Nephron (organoid): ENCODE measurements around the gene ZNF500.
A peak's percentile ranks its signal among the peaks of the same experiment; 100 is the strongest.

ENCODE experiments used
- H3K27ac Mint-ChIP-seq, 3 experiments: 2 replicates each; pipeline ENCODE4 v1.8.0; 2020; ENCODE audit warnings: mixed read lengths in 3 of 3, mild to moderate bottlenecking in 2 of 3, moderate library complexity in 1 of 3
- H3K27me3 Mint-ChIP-seq: 2 replicates; pipeline ENCODE4 v1.8.0; 2021; ENCODE audit warnings: low read depth, mild to moderate bottlenecking, moderate library complexity, mixed read lengths
- H3K36me3 Mint-ChIP-seq: 2 replicates; pipeline ENCODE4 v1.8.0; 2020; ENCODE audit warnings: low read depth, mixed read lengths
- H3K4me1 Mint-ChIP-seq: 2 replicates; pipeline ENCODE4 v1.8.0; 2020; ENCODE audit warnings: mixed read lengths
- H3K4me3 Mint-ChIP-seq, 3 experiments: 2 replicates each; pipeline ENCODE4 v1.8.0; 2020; ENCODE audit warnings: mild to moderate bottlenecking in 3 of 3, mixed read lengths in 3 of 3, moderate library complexity in 2 of 3
- H3K9me3 Mint-ChIP-seq: 2 replicates; pipeline ENCODE4 v1.8.0; 2020; ENCODE audit warnings: mixed read lengths
- CTCF ChIP-seq, 3 experiments: fragments of 200-600 bp; sonication (generic); IDR thresholded peaks; one replicate each; pipeline ENCODE4 v1.5.0; 2021; ENCODE audit warnings: antibody characterized with exemption in 3 of 3; ENCODE audit not compliant: unreplicated experiment in 3 of 3

Gene ZNF500

GRCh38 chr16:4763791-4764190 is 3.2 kb downstream of the ZNF500 start:
- Mint-ChIP-seq H3K9me3 (no peaks in the 10 kb centered on the region), H3K4me1 (peaks cover 19% of the 10 kb centered on the region), H3K27me3 (no peaks in the 10 kb centered on the region), H3K27ac (no peak overlapping the region), H3K4me3 (peak overlapping the region; percentile 50 to 70 (median 53)), H3K36me3 (peaks cover 37% of the 10 kb centered on the region)
- no peak for TF ChIP-seq CTCF (IDR thresholded peaks at IDR 0.05; ENCODE audit: unreplicated experiment in 3 of 3)

- TF ChIP-seq CTCF (IDR thresholded peaks at IDR 0.05; ENCODE audit: unreplicated experiment in 3 of 3), result no peak
- H3K4me1 Mint-ChIP-seq, result peaks cover 10% of the 10 kb centered on the region
- H3K27me3 Mint-ChIP-seq, result no peaks in the 10 kb centered on the region
- no peaks in the 10 kb centered on the region for H3K9me3 Mint-ChIP-seq
- no peak overlapping the region for H3K27ac Mint-ChIP-seq
- H3K36me3 Mint-ChIP-seq, result peaks cover 49% of the 10 kb centered on the region
- H3K4me3 Mint-ChIP-seq, result no peak overlapping the region
Measured at GRCh38 chr16:4762205-4762604, 4.8 kb downstream of the ZNF500 start.

- Mint-ChIP-seq H3K9me3 (no peaks in the 10 kb centered on the region), H3K36me3 (peaks cover 64% of the 10 kb centered on the region), H3K27me3 (no peaks in the 10 kb centered on the region), H3K4me1 (no peaks in the 10 kb centered on the region), H3K27ac (no peak overlapping the region), H3K4me3 (peak overlapping the region in 1 of 3 experiments; percentile 15)
- no peak for TF ChIP-seq CTCF (IDR thresholded peaks at IDR 0.05; ENCODE audit: unreplicated experiment in 3 of 3)
Measured at GRCh38 chr16:4760221-4760910, 6.6 kb downstream of the ZNF500 start.

GRCh38 chr16:4755687-4756086 is 11.3 kb downstream of the ZNF500 start:
- Mint-ChIP-seq H3K27ac (no peak overlapping the region), H3K36me3 (peaks cover 76% of the 10 kb centered on the region), H3K27me3 (no peaks in the 10 kb centered on the region), H3K4me1 (no peaks in the 10 kb centered on the region), H3K4me3 (no peak overlapping the region), H3K9me3 (no peaks in the 10 kb centered on the region)
- TF ChIP-seq CTCF (IDR thresholded peaks at IDR 0.05; ENCODE audit: unreplicated experiment in 3 of 3), result no peak

GRCh38 chr16:4754865-4755264 is 12.1 kb downstream of the ZNF500 start:
- Mint-ChIP-seq H3K36me3 (peaks cover 70% of the 10 kb centered on the region), H3K9me3 (no peaks in the 10 kb centered on the region), H3K4me3 (no peak overlapping the region), H3K4me1 (no peaks in the 10 kb centered on the region), H3K27me3 (no peaks in the 10 kb centered on the region), H3K27ac (no peak overlapping the region)
- no peak for TF ChIP-seq CTCF (IDR thresholded peaks at IDR 0.05; ENCODE audit: unreplicated experiment in 3 of 3)

- Mint-ChIP-seq H3K36me3 (peaks cover 58% of the 10 kb centered on the region), H3K4me1 (no peaks in the 10 kb centered on the region), H3K9me3 (no peaks in the 10 kb centered on the region), H3K4me3 (no peak overlapping the region), H3K27me3 (no peaks in the 10 kb centered on the region), H3K27ac (no peak overlapping the region)
- TF ChIP-seq CTCF (IDR thresholded peaks at IDR 0.05; ENCODE audit: unreplicated experiment in 3 of 3), result no peak
Measured at GRCh38 chr16:4753227-4753626, 13.7 kb downstream of the ZNF500 start.
